SIG-M5 treated with dmso at 0.1 percent for 504 hours (cell line): ENCODE measurements around the gene THRB.

Experiments
- DNase-seq: peaks from one replicate; lab custom pipeline; 2025; ENCODE audit not compliant: unreplicated experiment; lab: John Stamatoyannopoulos, UW

Gene THRB

GRCh38 chr3:24157106-24157505 lies 337.5 kb downstream of the THRB start:
- DNase-seq = no peak

- no peak for DNase-seq
These were observed 338.2 kb downstream of the THRB start for GRCh38 chr3:24156466-24156865.

GRCh38 chr3:24155276-24155675 lies 339.4 kb downstream of the THRB start:
- no peak for DNase-seq

- DNase-seq = no peak
These were observed 339.9 kb downstream of the THRB start for GRCh38 chr3:24154781-24155180.

- DNase-seq = no peak
These were observed 340.5 kb downstream of the THRB start for GRCh38 chr3:24154013-24154695.

- no peak for DNase-seq
These were observed 343.1 kb downstream of the THRB start for GRCh38 chr3:24151594-24151993.

GRCh38 chr3:24149032-24149431 lies 345.6 kb downstream of the THRB start:
- no peak for DNase-seq

- no peak for DNase-seq
These were observed 348.4 kb downstream of the THRB start for GRCh38 chr3:24145981-24146822.

- no peak for DNase-seq
These were observed 349.2 kb downstream of the THRB start for GRCh38 chr3:24145481-24145880.

- DNase-seq = no peak
These were observed 352.5 kb downstream of the THRB start for GRCh38 chr3:24142127-24142526.

GRCh38 chr3:24141548-24141947 lies 353.1 kb downstream of the THRB start:
- DNase-seq = no peak

- no peak for DNase-seq
These were observed 354.9 kb downstream of the THRB start for GRCh38 chr3:24139463-24140412.

- no peak for DNase-seq
These were observed 355.8 kb downstream of the THRB start for GRCh38 chr3:24138876-24139256.

- DNase-seq = no peak
These were observed 356.4 kb downstream of the THRB start for GRCh38 chr3:24137958-24138875.

GRCh38 chr3:24137334-24137733 lies 357.3 kb downstream of the THRB start:
- DNase-seq = no peak

- DNase-seq = no peak
These were observed 357.9 kb downstream of the THRB start for GRCh38 chr3:24136624-24137310.

- DNase-seq = no peak
These were observed 359.4 kb downstream of the THRB start for GRCh38 chr3:24135280-24135679.

GRCh38 chr3:24133942-24134341 lies 360.7 kb downstream of the THRB start:
- no peak for DNase-seq

GRCh38 chr3:24133436-24133835 lies 361.2 kb downstream of the THRB start:
- DNase-seq = no peak

- no peak for DNase-seq
These were observed 365.1 kb downstream of the THRB start for GRCh38 chr3:24129549-24129948.
